HEK293 (cell line): ENCODE results near the gene ANO2.
"Not testable (repeated sequence)": the region's sequence is repeated elsewhere in the genome, so short reads cannot be mapped to it uniquely, and the experiment has no call there.

ENCODE experiments used
- CTCF ChIA-PET: fragments of 350-600 bp; formaldehyde crosslinking; extraction: SDS; loops from one replicate; lab custom pipeline; 2021; ENCODE audit warnings: antibody characterized with exemption; lab: Yijun Ruan, JAX
- POLR2A ChIA-PET: fragments of 300-600 bp; formaldehyde crosslinking; extraction: SDS; loops from one replicate; lab custom pipeline; 2020; ENCODE audit warnings: antibody characterized with exemption, inconsistent platforms; lab: Yijun Ruan, JAX
- H3K27ac ChIP-seq: fragments of 200-500 bp; sonication (Bioruptor generic); 2 replicates; pipeline ENCODE4 v1.5.1; 2014; ENCODE audit warnings: low read depth, low read length, control low read depth, inconsistent platforms; ENCODE audit errors: extremely low read depth
- H3K36me3 ChIP-seq, 2 experiments: fragments of 200-500 bp in 1 of 2; sonication (Bioruptor generic) in 1 of 2; 1 replicate in 1 of 2; 2 replicates in 1 of 2; pipeline ENCODE4 v1.5.1; 2014 to 2017; ENCODE audit warnings: inconsistent platforms in 2 of 2, low read length in 2 of 2; ENCODE audit not compliant: control insufficient read depth in 2 of 2, insufficient read depth in 1 of 2
- H3K4me1 ChIP-seq: fragments of 200-500 bp; sonication (Bioruptor generic); 2 replicates; pipeline ENCODE4 v1.5.1; 2014; ENCODE audit warnings: mild to moderate bottlenecking, low read length, inconsistent platforms; ENCODE audit not compliant: control insufficient read depth, insufficient read depth
- H3K4me3 ChIP-seq: 2 replicates; pipeline ENCODE4 v1.5.1; 2011; ENCODE audit warnings: low read depth, mild to moderate bottlenecking, control low read depth, low read length, moderate library complexity
- H3K9me3 ChIP-seq: fragments of 200-500 bp; sonication (Bioruptor generic); 2 replicates; pipeline ENCODE4 v1.5.1; 2014; ENCODE audit warnings: low read depth, low read length, inconsistent platforms; ENCODE audit not compliant: control insufficient read depth, insufficient read depth
- AEBP2 ChIP-seq: fragments of 450-650 bp; formaldehyde crosslinking; IDR thresholded peaks from 2 replicates; pipeline ENCODE4 v1.5.1; 2016; ENCODE audit warnings: missing biosample characterization, missing genetic modification characterization, borderline replicate concordance
- ELK4 ChIP-seq: IDR thresholded peaks from 2 replicates; pipeline ENCODE4 v1.6.1; 2011; ENCODE audit warnings: mild to moderate bottlenecking, low read depth, low read length, borderline replicate concordance
- MEIS1 ChIP-seq: sonication (generic); formaldehyde crosslinking; IDR thresholded peaks from 2 replicates; pipeline ENCODE4 v1.8.1; 2022; ENCODE audit warnings: missing genetic modification reagents, mild to moderate bottlenecking, borderline replicate concordance
- PRDM10 ChIP-seq: fragments of 450-650 bp; formaldehyde crosslinking; IDR thresholded peaks from 2 replicates; pipeline ENCODE4 v1.5.1; 2016; ENCODE audit warnings: missing biosample characterization, missing genetic modification characterization
- ZFHX2 ChIP-seq: fragments of 450-650 bp; formaldehyde crosslinking; conservative IDR thresholded peaks from 2 replicates; pipeline ENCODE4 v1.5.1; 2016; ENCODE audit warnings: missing biosample characterization, missing genetic modification characterization
- ZNF148 ChIP-seq: fragments of 450-650 bp; formaldehyde crosslinking; IDR thresholded peaks from 2 replicates; pipeline ENCODE4 v1.5.0; 2017; ENCODE audit warnings: missing biosample characterization, missing genetic modification characterization, borderline replicate concordance
- ZNF16 ChIP-seq: fragments of 450-650 bp; formaldehyde crosslinking; IDR thresholded peaks from 2 replicates; pipeline ENCODE4 v1.5.1; 2016; ENCODE audit warnings: low read depth, missing biosample characterization, missing genetic modification characterization
- ZNF175 ChIP-seq: fragments of 450-650 bp; formaldehyde crosslinking; IDR thresholded peaks from 2 replicates; pipeline ENCODE4 v1.5.1; 2016; ENCODE audit warnings: missing biosample characterization, missing genetic modification characterization
- ZNF19 ChIP-seq: fragments of 450-650 bp; formaldehyde crosslinking; IDR thresholded peaks from 2 replicates; pipeline ENCODE4; 2016; ENCODE audit warnings: missing biosample characterization, missing genetic modification characterization, low read depth
- ZNF274 ChIP-seq, 2 experiments: fragments of 200-500 bp in 1 of 2; fragments of 450-650 bp in 1 of 2; sonication (Bioruptor generic) in 1 of 2; formaldehyde crosslinking in 1 of 2; IDR thresholded peaks; 2 replicates each; pipeline versions ENCODE4 v1.5.1 to v1.6.1; 2014 to 2016; ENCODE audit warnings: borderline replicate concordance in 1 of 2, inconsistent platforms in 1 of 2, low read length in 1 of 2, missing biosample characterization in 1 of 2, missing genetic modification characterization in 1 of 2
- ZNF292 ChIP-seq: fragments of 450-650 bp; formaldehyde crosslinking; IDR thresholded peaks from 2 replicates; pipeline ENCODE4 v1.5.1; 2016; ENCODE audit warnings: low read depth, missing biosample characterization, missing genetic modification characterization, borderline replicate concordance
- ZNF510 ChIP-seq: fragments of 450-650 bp; formaldehyde crosslinking; IDR thresholded peaks from 2 replicates; pipeline ENCODE4 v1.5.1; 2018; ENCODE audit warnings: mild to moderate bottlenecking, missing genetic modification characterization, missing biosample characterization; ENCODE audit not compliant: insufficient replicate concordance
- ZNF530 ChIP-seq: fragments of 450-650 bp; formaldehyde crosslinking; IDR thresholded peaks from 2 replicates; pipeline ENCODE4 v1.5.1; 2016; ENCODE audit warnings: low read depth, missing biosample characterization, missing genetic modification characterization
- ZNF660 ChIP-seq: fragments of 450-650 bp; IDR thresholded peaks from 2 replicates; pipeline ENCODE4 v1.5.1; 2018; ENCODE audit warnings: missing biosample characterization, mild to moderate bottlenecking, missing genetic modification characterization
- ZNF843 ChIP-seq: fragments of 450-650 bp; formaldehyde crosslinking; IDR thresholded peaks from 2 replicates; pipeline ENCODE4 v1.5.1; 2016; ENCODE audit warnings: missing biosample characterization, missing genetic modification characterization
- ZSCAN16 ChIP-seq: fragments of 450-650 bp; formaldehyde crosslinking; IDR thresholded peaks from 2 replicates; pipeline ENCODE4 v1.5.1; 2016; ENCODE audit warnings: missing biosample characterization, missing genetic modification characterization
- ZSCAN30 ChIP-seq: fragments of 450-650 bp; IDR thresholded peaks from 2 replicates; pipeline ENCODE4 v1.5.1; 2018; ENCODE audit warnings: missing biosample characterization, mild to moderate bottlenecking, missing genetic modification characterization, moderate library complexity

ANO2 gene

GRCh38 chr12:5888816-5889315 lies 56.2 kb downstream of the ANO2 start:
- ChIA-PET CTCF (no interaction called here), POLR2A (no interaction called here)
- H3K4me3 ChIP-seq, result no peak overlapping the region
- H3K27ac ChIP-seq, result no peak overlapping the region
- no peaks in the 10 kb centered on the region for H3K36me3 ChIP-seq
- TF ChIP-seq ZFHX2 (tag by site-specific recombination) (no peak), MEIS1 (CRISPR knock-in tag) (no peak)
- no peaks in the 10 kb centered on the region for H3K9me3 ChIP-seq
- H3K4me1 ChIP-seq, result no peaks in the 10 kb centered on the region

GRCh38 chr12:5887819-5888218 lies 57.2 kb downstream of the ANO2 start:
- CTCF ChIA-PET, result interaction anchor here (0.6 kb wide), 1 partner anchor 18 kb away, joined by 7 read pairs; no protein-coding TSS in a partner anchor
- H3K4me3 ChIP-seq, H3K4me1 ChIP-seq, H3K27ac ChIP-seq, H3K9me3 ChIP-seq, H3K36me3 ChIP-seq, POLR2A ChIA-PET: not testable (repeated sequence)

GRCh38 chr12:5884866-5885265 lies 60.2 kb downstream of the ANO2 start:
- H3K4me1 ChIP-seq, result no peaks in the 10 kb centered on the region
- ChIA-PET CTCF (no interaction called here), POLR2A (no interaction called here)
- TF ChIP-seq ZNF274 (IDR thresholded peaks at IDR 0.05; ENCODE audit: low read length), result no peak
- TF ChIP-seq ZNF274 (tag by site-specific recombination; IDR thresholded peaks at IDR 0.05; ENCODE audit: borderline replicate concordance), result no peak
- no peak for TF ChIP-seq ZNF843 (tag by site-specific recombination)
- TF ChIP-seq ELK4, result no peak
- TF ChIP-seq AEBP2 (tag by site-specific recombination), result no peak
- TF ChIP-seq ZNF175 (tag by site-specific recombination), result no peak
- no peak for TF ChIP-seq ZNF530
- TF ChIP-seq ZNF16, result no peak
- H3K27ac ChIP-seq, result no peak overlapping the region
- no peaks in the 10 kb centered on the region for H3K9me3 ChIP-seq
- no peaks in the 10 kb centered on the region for H3K36me3 ChIP-seq
- no peak overlapping the region for H3K4me3 ChIP-seq

GRCh38 chr12:5884285-5884684 lies 60.8 kb downstream of the ANO2 start:
- POLR2A ChIA-PET, result no interaction called here
- TF ChIP-seq ZNF292 (tag by site-specific recombination) (no peak), ZNF19 (tag by site-specific recombination) (no peak), ZNF510 (no peak), ZSCAN30 (tag by site-specific recombination) (no peak), ZNF660 (tag by site-specific recombination) (no peak), PRDM10 (tag by site-specific recombination) (no peak), ZSCAN16 (tag by site-specific recombination) (no peak), ZNF148 (no peak)

More at GRCh38 chr12:5884285-5884684, 60.8 kb downstream of the ANO2 start:
- Histone ChIP-seq H3K27ac (no peak overlapping the region), H3K9me3 (no peaks in the 10 kb centered on the region), H3K4me1 (no peaks in the 10 kb centered on the region), H3K36me3 (no peaks in the 10 kb centered on the region), H3K4me3 (no peak overlapping the region)
- CTCF ChIA-PET, result no interaction called here
